Gastroesophageal sphincter (tissue), 2 donors: ENCODE measurements around the gene SSC5D.

Experiments
- EP300 ChIP-seq: sonication (generic); formaldehyde crosslinking; IDR thresholded peaks from one replicate; pipeline ENCODE4 v1.6.1; 2017; ENCODE audit warnings: antibody characterized with exemption, mild to moderate bottlenecking
- POLR2A ChIP-seq, 2 donors: fragments of 450-650 bp; IDR thresholded peaks; one replicate each; pipeline ENCODE4 v1.6.1; 2017; ENCODE audit warnings: antibody characterized with exemption in 2 of 2, mild to moderate bottlenecking in 2 of 2, moderate library complexity in 1 of 2

GRCh38 chr19:55544014-55544413 is 55.8 kb downstream of the SSC5D start:
- no peak for TF ChIP-seq POLR2A (IDR thresholded peaks at IDR 0.05)
- TF ChIP-seq EP300 = no peak
